Endodermal cell (in vitro differentiated cells): ENCODE data around the gene POLR3GL. TPM values are rescaled to one million over a fixed set of nuclear protein-coding genes. Genes with fewer than 3 reads are reported as not detected.

Experiments
- DNase-seq: peaks from one replicate; pipeline ENCODE4 v3.0.0-alpha.2; 2017
- H3K27ac ChIP-seq: 2 replicates; pipeline ENCODE4 v1.5.1; 2013; ENCODE audit warnings: mild to moderate bottlenecking, low read depth, low read length, moderate library complexity
- H3K27me3 ChIP-seq: 2 replicates; pipeline ENCODE4 v1.6.1; 2013; ENCODE audit warnings: mild to moderate bottlenecking, low read length, moderate library complexity; ENCODE audit not compliant: insufficient read depth, control insufficient read depth, poor library complexity, severe bottlenecking
- H3K36me3 ChIP-seq: 2 replicates; pipeline ENCODE4 v1.7.0; 2013; ENCODE audit warnings: mild to moderate bottlenecking, low read length, moderate library complexity; ENCODE audit not compliant: control insufficient read depth, insufficient read depth
- H3K4me1 ChIP-seq: one replicate; pipeline ENCODE4 v1.7.0; 2013; ENCODE audit warnings: low read length; ENCODE audit not compliant: control insufficient read depth, insufficient read depth
- H3K4me3 ChIP-seq: 2 replicates; pipeline ENCODE4 v1.5.1; 2013; ENCODE audit warnings: mild to moderate bottlenecking, low read length, moderate library complexity
- H3K9ac ChIP-seq: 2 replicates; pipeline ENCODE4 v1.6.1; 2013; ENCODE audit warnings: mild to moderate bottlenecking, low read length, moderate library complexity; ENCODE audit not compliant: poor library complexity, severe bottlenecking; ENCODE audit errors: extremely low read depth
- H3K9me3 ChIP-seq: 2 replicates; pipeline ENCODE4 v1.6.1; 2013; ENCODE audit warnings: mild to moderate bottlenecking, low read length, moderate library complexity; ENCODE audit not compliant: control insufficient read depth
- H3K27ac Mint-ChIP-seq: 2 replicates; pipeline ENCODE4 v1.8.0; 2020; ENCODE audit warnings: mixed read lengths
- H3K27me3 Mint-ChIP-seq: 2 replicates; pipeline ENCODE4 v1.8.0; 2021; ENCODE audit warnings: mild to moderate bottlenecking, mixed read lengths; ENCODE audit not compliant: insufficient read depth
- H3K36me3 Mint-ChIP-seq: 2 replicates; pipeline ENCODE4 v1.8.0; 2020; ENCODE audit warnings: low read depth, mixed read lengths
- H3K4me1 Mint-ChIP-seq: 2 replicates; pipeline ENCODE4 v1.8.0; 2020; ENCODE audit warnings: mixed read lengths
- H3K4me3 Mint-ChIP-seq: 2 replicates; pipeline ENCODE4 v1.8.0; 2020; ENCODE audit warnings: mild to moderate bottlenecking, moderate library complexity, mixed read lengths
- H3K9me3 Mint-ChIP-seq: 2 replicates; pipeline ENCODE4 v1.8.0; 2020; ENCODE audit warnings: mild to moderate bottlenecking, mixed read lengths
- WGBS, 2 experiments: methylation state at CpG; one replicate each; pipeline versions ENCODE4 v1.1.5 to v1.1.7; 2013; ENCODE audit warnings: missing lambda C conversion rate in 2 of 2, mixed read lengths in 1 of 2; ENCODE audit not compliant: insufficient coverage in 1 of 2, insufficient read length in 1 of 2; 5-methylcytosine and 5-hydroxymethylcytosine counted together
- total RNA-seq, 2 donors: library from RNA; stranded (reverse); fragmentation: NEBNext Ultra II Directional in 1 of 2; extraction: Animal tissue kit (Norgen Biotek cat#: 25700) in 1 of 2; gene quantifications; 2 replicates in 1 of 2; 3 replicates in 1 of 2; pipeline ENCODE4 v1.2.1, GENCODE V29; 2021
- TF ChIP-seq, protein P1 (sequence below): fragments of 200-600 bp; sonication (generic); conservative IDR thresholded peaks from 2 replicates; pipeline ENCODE4 v1.5.0; 2021; ENCODE audit warnings: antibody characterized with exemption, mild to moderate bottlenecking

Gene POLR3GL
- total RNA-seq, 2 donors from 2014 or later: 10.2 to 13.8 TPM

DNA sequence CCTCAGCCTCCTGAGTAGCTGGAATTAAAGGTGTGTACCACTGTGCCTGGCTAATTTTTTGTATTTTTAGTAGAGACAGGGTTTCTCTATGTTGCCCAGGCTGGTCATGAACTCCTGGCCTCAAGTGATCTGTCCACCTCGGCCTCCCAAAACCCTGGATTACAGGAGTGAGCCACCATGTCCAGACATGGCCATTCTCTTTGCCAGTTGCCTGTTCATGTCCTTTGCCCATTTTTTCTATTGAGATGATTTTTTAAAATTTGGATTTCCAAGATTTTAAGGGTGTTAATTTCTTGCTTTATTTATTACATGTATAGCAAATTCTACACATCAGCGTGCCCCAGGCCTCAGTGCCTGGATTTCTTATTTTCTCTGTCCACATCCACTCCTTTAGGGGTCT, 2.8 kb downstream of the POLR3GL start:
- Histone ChIP-seq H3K4me1 (peaks cover 3% of the 10 kb centered on the region), H3K9me3 (peaks cover 10% of the 10 kb centered on the region), H3K27me3 (peaks cover 8% of the 10 kb centered on the region), H3K4me3 (no peak overlapping the region), H3K9ac (no peak overlapping the region), H3K27ac (no peak overlapping the region), H3K36me3 (no peaks in the 10 kb centered on the region)
- WGBS, 2 experiments: 90 to 92% methylated on average over 1 to 2 of the region's 2 CpGs
- Mint-ChIP-seq H3K27me3 (peaks cover 18% of the 10 kb centered on the region), H3K4me3 (no peak overlapping the region), H3K27ac (no peak overlapping the region), H3K4me1 (peaks cover 13% of the 10 kb centered on the region), H3K36me3 (peaks cover 7% of the 10 kb centered on the region), H3K9me3 (peaks cover 12% of the 10 kb centered on the region)
- DNase-seq: no peak
- TF ChIP-seq, protein P1, sequence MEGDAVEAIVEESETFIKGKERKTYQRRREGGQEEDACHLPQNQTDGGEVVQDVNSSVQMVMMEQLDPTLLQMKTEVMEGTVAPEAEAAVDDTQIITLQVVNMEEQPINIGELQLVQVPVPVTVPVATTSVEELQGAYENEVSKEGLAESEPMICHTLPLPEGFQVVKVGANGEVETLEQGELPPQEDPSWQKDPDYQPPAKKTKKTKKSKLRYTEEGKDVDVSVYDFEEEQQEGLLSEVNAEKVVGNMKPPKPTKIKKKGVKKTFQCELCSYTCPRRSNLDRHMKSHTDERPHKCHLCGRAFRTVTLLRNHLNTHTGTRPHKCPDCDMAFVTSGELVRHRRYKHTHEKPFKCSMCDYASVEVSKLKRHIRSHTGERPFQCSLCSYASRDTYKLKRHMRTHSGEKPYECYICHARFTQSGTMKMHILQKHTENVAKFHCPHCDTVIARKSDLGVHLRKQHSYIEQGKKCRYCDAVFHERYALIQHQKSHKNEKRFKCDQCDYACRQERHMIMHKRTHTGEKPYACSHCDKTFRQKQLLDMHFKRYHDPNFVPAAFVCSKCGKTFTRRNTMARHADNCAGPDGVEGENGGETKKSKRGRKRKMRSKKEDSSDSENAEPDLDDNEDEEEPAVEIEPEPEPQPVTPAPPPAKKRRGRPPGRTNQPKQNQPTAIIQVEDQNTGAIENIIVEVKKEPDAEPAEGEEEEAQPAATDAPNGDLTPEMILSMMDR: no peak

DNA sequence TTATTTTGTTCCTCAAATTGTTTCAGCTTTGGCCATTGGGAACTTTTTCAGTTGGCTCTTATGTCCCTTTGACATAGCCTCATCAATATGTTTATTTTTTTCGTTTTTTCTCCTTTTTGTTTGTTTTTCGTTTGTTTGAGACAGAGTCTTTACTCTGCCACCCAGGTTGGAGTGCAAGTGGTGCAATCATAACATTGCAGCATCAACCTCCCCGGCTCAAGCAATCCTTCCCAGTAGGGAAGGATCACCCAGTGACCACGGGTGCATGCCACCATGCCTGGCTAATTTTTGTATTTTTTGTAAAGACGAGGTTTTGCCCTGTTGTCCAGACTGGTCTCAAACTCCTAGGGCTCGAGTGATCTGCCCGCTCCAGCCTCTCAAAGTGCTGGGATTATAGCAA, 8.1 kb downstream of the POLR3GL start:
- Histone ChIP-seq H3K27me3 (no peaks in the 10 kb centered on the region), H3K4me1 (no peaks in the 10 kb centered on the region), H3K4me3 (no peak overlapping the region), H3K9me3 (peaks cover 1% of the 10 kb centered on the region), H3K27ac (no peak overlapping the region), H3K9ac (no peak overlapping the region), H3K36me3 (no peaks in the 10 kb centered on the region)
- peaks cover 4% of the 10 kb centered on the region for H3K36me3 Mint-ChIP-seq
- no peaks in the 10 kb centered on the region for H3K4me1 Mint-ChIP-seq
- peaks cover under 1% of the 10 kb centered on the region for H3K9me3 Mint-ChIP-seq
- peak; percentile 19 for DNase-seq
- 91 to 94% methylated on average over 5 to 7 of the region's 7 CpGs for WGBS, 2 experiments
- H3K4me3 Mint-ChIP-seq: no peak overlapping the region
- H3K27me3 Mint-ChIP-seq: peaks cover 2% of the 10 kb centered on the region
- no peak overlapping the region for H3K27ac Mint-ChIP-seq
- TF ChIP-seq, protein P1: no peak

DNA sequence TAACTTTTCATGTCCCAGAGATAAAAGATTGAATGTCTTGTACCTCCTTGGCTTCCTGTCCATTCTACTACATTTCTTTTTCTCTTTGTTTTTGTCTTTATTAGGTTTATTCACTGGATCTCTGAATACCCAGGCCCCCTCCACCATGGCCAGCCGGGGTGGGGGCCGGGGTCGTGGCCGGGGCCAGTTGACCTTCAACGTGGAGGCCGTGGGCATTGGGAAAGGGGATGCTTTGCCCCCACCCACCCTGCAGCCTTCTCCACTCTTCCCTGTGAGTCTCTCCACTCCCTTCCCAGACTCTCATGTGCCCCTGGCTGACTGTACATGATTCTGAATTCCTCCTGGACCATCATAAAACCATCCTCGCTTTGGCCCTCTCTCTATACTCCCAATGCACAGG, 10.2 kb downstream of the POLR3GL start:
- no peak overlapping the region for H3K4me3 ChIP-seq
- H3K36me3 Mint-ChIP-seq: no peaks in the 10 kb centered on the region
- H3K27me3 Mint-ChIP-seq: no peaks in the 10 kb centered on the region
- TF ChIP-seq, protein P1: no peak
- H3K4me1 Mint-ChIP-seq: no peaks in the 10 kb centered on the region
- no peak overlapping the region for H3K27ac ChIP-seq
- no peak for DNase-seq
- WGBS, 2 experiments: 95 to 100% methylated on average over 6 to 7 of the region's 7 CpGs
- H3K9me3 ChIP-seq: no peaks in the 10 kb centered on the region
- peak overlapping the region; percentile 2 for H3K27ac Mint-ChIP-seq
- H3K4me3 Mint-ChIP-seq: no peak overlapping the region
- H3K9me3 Mint-ChIP-seq: no peaks in the 10 kb centered on the region
- H3K4me1 ChIP-seq: peaks cover 6% of the 10 kb centered on the region
- H3K36me3 ChIP-seq: no peaks in the 10 kb centered on the region
- H3K9ac ChIP-seq: no peak overlapping the region
- no peaks in the 10 kb centered on the region for H3K27me3 ChIP-seq
